Suprapubic skin (tissue), 4 donors: Measurements from ENCODE around the gene ADGRD2. TPM values are rescaled to one million over a fixed set of nuclear protein-coding genes. Genes with fewer than 3 reads are reported as not detected.

Experiments used
- DNase-seq, 2 donors: peaks; one replicate each; pipeline ENCODE4 v3.0.0-alpha.2; 2019; ENCODE audit warnings: low spot score in 2 of 2
- H3K27ac ChIP-seq: fragments of 200-600 bp; sonication (generic); one replicate; pipeline ENCODE4 v1.5.1; 2019
- H3K27me3 ChIP-seq: fragments of 200-600 bp; sonication (generic); one replicate; pipeline ENCODE4 v1.5.1; 2019
- H3K36me3 ChIP-seq: fragments of 200-600 bp; sonication (generic); one replicate; pipeline ENCODE4 v1.5.1; 2019
- H3K4me1 ChIP-seq: fragments of 200-600 bp; sonication (generic); one replicate; pipeline ENCODE4 v1.5.1; 2019
- H3K4me3 ChIP-seq: fragments of 200-600 bp; sonication (generic); one replicate; pipeline ENCODE4 v1.5.1; 2019; ENCODE audit warnings: mild to moderate bottlenecking
- H3K9me3 ChIP-seq: fragments of 200-600 bp; sonication (generic); one replicate; pipeline ENCODE4 v1.5.1; 2019
- EP300 ChIP-seq: sonication (generic); formaldehyde crosslinking; IDR thresholded peaks from one replicate; pipeline ENCODE4 v1.6.1; 2017; ENCODE audit warnings: antibody characterized with exemption
- POLR2A ChIP-seq, 2 donors: fragments of 450-650 bp; IDR thresholded peaks; one replicate each; pipeline ENCODE4 v1.6.1; 2017; ENCODE audit warnings: antibody characterized with exemption in 2 of 2, mild to moderate bottlenecking in 2 of 2, moderate library complexity in 2 of 2
- POLR2AphosphoS5 ChIP-seq, 3 donors: sonication (generic); formaldehyde crosslinking; IDR thresholded peaks; one replicate each; pipeline ENCODE4 v1.6.1; 2017; ENCODE audit warnings: antibody characterized with exemption in 3 of 3
- WGBS: methylation state at CpG from one replicate; pipeline ENCODE4 v1.1.5; 2018; 5-methylcytosine and 5-hydroxymethylcytosine counted together
- total RNA-seq, 4 donors: library from RNA; depleted of rRNA; stranded (reverse); fragments of >200 nt; gene quantifications; one replicate each; pipeline ENCODE4 v1.1.0, GENCODE V29; 2016
- TF ChIP-seq, protein P1 (sequence below), 2 donors: fragments of 200-600 bp in 1 of 2; fragments of 450-650 bp in 1 of 2; sonication (generic) in 1 of 2; IDR thresholded peaks; one replicate each; pipeline ENCODE4 v1.5.1; 2016 to 2019; ENCODE audit warnings: antibody characterized with exemption in 2 of 2, mild to moderate bottlenecking in 1 of 2, moderate library complexity in 1 of 2

Gene ADGRD2
- total RNA-seq, 4 donors from 2014 or later = 0.31 to 7.7 TPM; not detected in 2

DNA sequence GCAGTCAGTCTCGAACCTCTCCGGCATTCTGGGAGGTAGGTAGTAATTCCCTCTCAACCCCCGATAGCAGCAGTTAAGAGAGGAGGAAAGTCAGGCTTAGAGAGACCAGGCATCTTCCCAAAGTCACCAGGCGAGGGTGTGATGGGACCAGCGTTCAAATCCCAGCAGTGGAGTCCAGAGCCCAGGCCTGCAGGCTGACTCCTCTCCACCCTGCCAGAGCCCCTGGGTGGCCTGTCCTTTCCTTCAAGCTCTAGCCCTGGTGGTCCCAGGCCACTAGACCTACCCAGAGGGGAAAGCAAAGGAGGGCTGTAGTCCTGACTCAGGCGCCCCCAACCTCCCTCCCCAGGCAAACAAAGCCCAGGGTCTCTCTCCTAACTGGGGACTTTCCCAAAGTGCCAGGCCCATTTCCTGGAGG lies 61.2 kb downstream of the ADGRD2 start:
- no peak for DNase-seq
- 88% methylated on average over 6 of the region's 6 CpGs for WGBS
- Histone ChIP-seq H3K27ac (no peak overlapping the region), H3K27me3 (peaks cover 3% of the 10 kb centered on the region), H3K4me1 (peaks cover 5% of the 10 kb centered on the region), H3K36me3 (no peaks in the 10 kb centered on the region), H3K4me3 (no peak overlapping the region), H3K9me3 (no peaks in the 10 kb centered on the region)
- TF ChIP-seq, protein P1, sequence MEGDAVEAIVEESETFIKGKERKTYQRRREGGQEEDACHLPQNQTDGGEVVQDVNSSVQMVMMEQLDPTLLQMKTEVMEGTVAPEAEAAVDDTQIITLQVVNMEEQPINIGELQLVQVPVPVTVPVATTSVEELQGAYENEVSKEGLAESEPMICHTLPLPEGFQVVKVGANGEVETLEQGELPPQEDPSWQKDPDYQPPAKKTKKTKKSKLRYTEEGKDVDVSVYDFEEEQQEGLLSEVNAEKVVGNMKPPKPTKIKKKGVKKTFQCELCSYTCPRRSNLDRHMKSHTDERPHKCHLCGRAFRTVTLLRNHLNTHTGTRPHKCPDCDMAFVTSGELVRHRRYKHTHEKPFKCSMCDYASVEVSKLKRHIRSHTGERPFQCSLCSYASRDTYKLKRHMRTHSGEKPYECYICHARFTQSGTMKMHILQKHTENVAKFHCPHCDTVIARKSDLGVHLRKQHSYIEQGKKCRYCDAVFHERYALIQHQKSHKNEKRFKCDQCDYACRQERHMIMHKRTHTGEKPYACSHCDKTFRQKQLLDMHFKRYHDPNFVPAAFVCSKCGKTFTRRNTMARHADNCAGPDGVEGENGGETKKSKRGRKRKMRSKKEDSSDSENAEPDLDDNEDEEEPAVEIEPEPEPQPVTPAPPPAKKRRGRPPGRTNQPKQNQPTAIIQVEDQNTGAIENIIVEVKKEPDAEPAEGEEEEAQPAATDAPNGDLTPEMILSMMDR (IDR thresholded peaks at IDR 0.05) = no peak
- no peak for TF ChIP-seq POLR2AphosphoS5 (IDR thresholded peaks at IDR 0.05)
- TF ChIP-seq POLR2A (IDR thresholded peaks at IDR 0.05) = no peak
- no peak for TF ChIP-seq EP300

DNA sequence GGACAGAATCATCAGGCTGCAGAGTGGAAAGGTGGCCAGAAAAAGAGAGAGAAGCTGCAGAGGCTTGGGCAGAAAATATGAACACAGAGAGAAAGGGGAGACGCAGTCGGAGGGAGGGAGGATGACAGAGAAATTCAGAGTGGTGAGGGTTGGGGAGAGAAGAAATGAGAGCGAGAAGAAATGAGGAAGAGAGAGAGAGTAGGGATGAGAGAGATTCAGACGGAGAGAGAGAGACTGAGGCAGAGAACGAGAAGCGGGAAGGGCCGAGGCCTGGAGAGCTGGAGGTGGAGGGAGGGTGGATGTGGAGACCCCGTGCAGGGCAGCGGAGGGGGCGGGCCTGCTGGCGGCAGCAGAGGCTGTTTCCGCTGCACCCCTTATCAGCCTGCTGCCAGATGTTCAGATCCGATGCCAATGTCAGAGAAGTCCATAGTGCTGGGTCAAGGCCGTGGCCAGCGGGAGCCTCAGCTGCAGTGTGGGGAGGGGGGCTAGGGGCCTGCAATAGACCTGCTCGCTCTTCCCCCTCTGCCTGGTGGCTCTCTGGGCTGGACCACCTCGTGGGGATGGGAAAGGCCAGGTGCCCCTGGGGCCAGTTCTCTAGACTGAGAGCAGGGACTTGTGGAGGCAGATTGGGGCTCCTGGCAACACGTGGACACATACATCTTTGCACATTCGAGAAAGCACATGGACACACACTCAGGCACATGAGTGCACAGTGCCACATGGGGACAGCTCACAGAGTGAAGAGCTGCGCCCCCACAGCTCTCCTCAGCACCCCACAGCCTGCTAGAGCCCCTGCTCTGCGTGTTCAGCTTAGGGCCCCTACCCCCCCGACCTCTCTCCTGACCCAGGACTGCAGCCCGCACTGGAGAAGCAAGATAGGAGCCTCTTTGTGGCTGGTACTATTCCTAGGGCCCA lies 61.9 kb downstream of the ADGRD2 start:
- TF ChIP-seq POLR2A (IDR thresholded peaks at IDR 0.05) (no peak), POLR2AphosphoS5 (IDR thresholded peaks at IDR 0.05) (no peak), EP300 (no peak)
- TF ChIP-seq, protein P1 (IDR thresholded peaks at IDR 0.05) = no peak
- H3K4me1 ChIP-seq = peaks cover 5% of the 10 kb centered on the region
- H3K27ac ChIP-seq = no peak overlapping the region
- no peaks in the 10 kb centered on the region for H3K36me3 ChIP-seq
- 63% methylated on average over 21 of the region's 23 CpGs for WGBS
- H3K27me3 ChIP-seq = peaks cover 3% of the 10 kb centered on the region
- H3K4me3 ChIP-seq = no peak overlapping the region
- no peaks in the 10 kb centered on the region for H3K9me3 ChIP-seq
- DNase-seq = no peak

DNA sequence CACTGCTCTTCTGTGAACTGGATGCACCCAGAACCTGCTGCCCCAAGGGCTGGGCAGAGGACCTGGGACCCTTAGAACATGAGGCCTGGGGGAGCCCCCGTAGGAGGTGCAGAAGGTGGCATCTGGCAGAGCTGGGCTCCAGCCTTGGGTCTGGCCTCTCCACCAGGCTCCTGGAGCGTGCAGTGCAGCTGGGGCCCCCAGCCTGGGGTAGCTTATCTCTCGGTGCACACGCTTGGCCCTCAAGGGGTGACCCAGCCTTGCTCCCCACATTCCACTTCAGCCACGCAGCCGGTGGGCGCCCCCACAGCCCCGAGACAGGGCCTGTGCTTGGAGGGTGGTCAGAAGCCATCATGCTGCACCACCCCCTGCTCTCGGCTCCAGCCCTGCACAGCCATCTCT lies 62.6 kb downstream of the ADGRD2 start:
- Histone ChIP-seq H3K27me3 (peaks cover 3% of the 10 kb centered on the region), H3K4me3 (no peak overlapping the region), H3K4me1 (peaks cover 5% of the 10 kb centered on the region), H3K36me3 (no peaks in the 10 kb centered on the region), H3K9me3 (no peaks in the 10 kb centered on the region), H3K27ac (no peak overlapping the region)
- no peak for DNase-seq
- TF ChIP-seq POLR2A (IDR thresholded peaks at IDR 0.05) = no peak
- TF ChIP-seq, protein P1 (IDR thresholded peaks at IDR 0.05) = no peak
- TF ChIP-seq POLR2AphosphoS5 (IDR thresholded peaks at IDR 0.05) = no peak
- TF ChIP-seq EP300 = no peak
- WGBS = 83% methylated on average over 5 of the region's 9 CpGs

DNA sequence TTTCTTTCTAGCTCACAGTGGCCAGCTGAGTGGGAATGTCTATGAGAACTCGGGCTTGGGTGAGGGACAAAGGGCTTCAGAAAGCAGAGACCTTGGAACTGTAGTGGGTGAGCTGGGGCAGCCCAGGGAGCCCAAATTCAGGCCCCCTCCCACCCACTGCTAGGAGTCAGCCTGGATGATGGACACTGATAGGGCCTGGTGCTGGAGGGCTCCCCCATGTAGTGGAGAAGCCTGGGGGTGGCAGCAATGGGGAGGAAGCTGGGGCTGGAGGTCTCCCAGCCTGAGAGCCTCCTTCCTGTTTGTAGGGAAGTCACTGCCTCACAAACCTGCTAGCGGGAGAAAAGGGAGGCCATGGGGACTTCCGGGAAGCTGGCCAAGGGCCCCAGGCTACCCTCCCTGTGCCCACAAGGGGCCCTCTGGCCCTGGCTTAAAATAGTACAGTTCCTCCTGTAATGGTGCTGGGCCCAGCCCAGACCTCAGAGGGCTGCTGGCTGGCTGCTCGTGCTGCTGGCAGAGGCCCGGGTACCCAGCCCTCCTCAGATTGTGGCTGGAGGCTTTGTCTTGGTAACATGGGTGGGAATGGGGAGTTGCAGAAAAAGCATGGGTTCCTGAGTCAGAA lies 63.2 kb downstream of the ADGRD2 start:
- Histone ChIP-seq H3K9me3 (no peaks in the 10 kb centered on the region), H3K36me3 (no peaks in the 10 kb centered on the region), H3K4me3 (no peak overlapping the region), H3K27ac (no peak overlapping the region), H3K4me1 (peaks cover 5% of the 10 kb centered on the region), H3K27me3 (peaks cover 3% of the 10 kb centered on the region)
- no peak for TF ChIP-seq POLR2AphosphoS5 (IDR thresholded peaks at IDR 0.05)
- TF ChIP-seq POLR2A (IDR thresholded peaks at IDR 0.05) = no peak
- TF ChIP-seq, protein P1 (IDR thresholded peaks at IDR 0.05) = no peak
- TF ChIP-seq EP300 = no peak
- DNase-seq = no peak
- WGBS = 56% methylated on average over 3 of the region's 5 CpGs

DNA sequence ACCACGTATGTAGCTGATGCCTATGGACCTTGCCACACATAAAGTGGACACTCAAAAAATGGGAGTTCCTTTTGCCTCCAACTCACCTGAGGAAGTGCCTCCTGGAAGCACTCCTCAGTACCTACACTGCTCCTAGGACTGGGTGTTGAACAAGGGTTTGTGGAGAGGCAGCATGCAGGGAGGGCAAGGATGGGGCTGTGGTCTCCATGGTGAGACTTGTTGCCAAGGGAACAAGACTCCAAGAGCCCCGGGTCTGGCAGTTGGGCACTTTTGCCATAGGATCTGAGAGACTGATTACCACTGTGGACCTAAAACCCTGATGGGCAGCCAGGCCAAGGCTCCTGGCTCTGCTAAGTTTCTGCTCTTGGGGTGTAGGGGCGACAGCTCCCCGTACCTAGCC lies 63.9 kb downstream of the ADGRD2 start:
- peaks cover 5% of the 10 kb centered on the region for H3K4me1 ChIP-seq
- H3K36me3 ChIP-seq = no peaks in the 10 kb centered on the region
- TF ChIP-seq EP300 (no peak), POLR2AphosphoS5 (IDR thresholded peaks at IDR 0.05) (no peak)
- no peak overlapping the region for H3K4me3 ChIP-seq
- no peak overlapping the region for H3K27ac ChIP-seq
- 82% methylated on average over 4 of the region's 4 CpGs for WGBS
- peaks cover 3% of the 10 kb centered on the region for H3K27me3 ChIP-seq
- DNase-seq = no peak
- H3K9me3 ChIP-seq = no peaks in the 10 kb centered on the region
